OCI-LY7 (cell line): ENCODE results near the gene UNKL. TPM values are rescaled to one million over a fixed set of nuclear protein-coding genes. Genes with fewer than 3 reads are reported as not detected.

Source experiments
- BruUV-seq: library from RNA; stranded (reverse); fragments of 400-500 nt; replicated peaks from 2 replicates; lab custom pipeline; 2021; lab: Mats Ljungman, UMichigan
- CTCF ChIA-PET: fragments of 300-600 bp; sonication (Branson Sonifier 250); formaldehyde crosslinking; loops from one replicate; lab custom pipeline; 2022; ENCODE audit warnings: antibody characterized with exemption; ENCODE audit not compliant: unreplicated experiment; lab: Charles Lee
- POLR2A ChIA-PET: fragments of 300-600 bp; sonication (Branson Sonifier 250); formaldehyde crosslinking; loops from one replicate; lab custom pipeline; 2022; ENCODE audit warnings: antibody characterized with exemption; lab: Charles Lee
- DNase-seq: peaks from one replicate; pipeline ENCODE4 v3.0.0-alpha.2; 2015; ENCODE audit warnings: low spot score
- H2AFZ ChIP-seq: fragments of 200-600 bp; sonication (generic), shearing (Covaris generic); 2 replicates; pipeline ENCODE4 v1.6.1; 2014; ENCODE audit warnings: mild to moderate bottlenecking, antibody characterized with exemption, low read length, moderate library complexity
- H3K27ac ChIP-seq: fragments of 200-600 bp; sonication (generic); 2 replicates; pipeline ENCODE4 v1.5.1; 2014; ENCODE audit warnings: mixed run types, low read depth, mild to moderate bottlenecking, moderate library complexity, low read length, inconsistent platforms; ENCODE audit not compliant: poor library complexity, severe bottlenecking
- H3K36me3 ChIP-seq: fragments of 200-600 bp; sonication (generic); 2 replicates; pipeline ENCODE4 v1.6.1; 2014; ENCODE audit warnings: mild to moderate bottlenecking, antibody characterized with exemption, low read length, moderate library complexity, mixed read lengths; ENCODE audit not compliant: insufficient read depth
- H3K4me1 ChIP-seq: fragments of 200-600 bp; sonication (generic); 2 replicates; pipeline ENCODE4 v1.5.1; 2014; ENCODE audit warnings: mild to moderate bottlenecking, low read length; ENCODE audit not compliant: insufficient read depth, poor library complexity, severe bottlenecking
- H3K4me2 ChIP-seq: fragments of 200-600 bp; sonication (generic); 2 replicates; pipeline ENCODE4 v1.6.1; 2014; ENCODE audit warnings: mild to moderate bottlenecking, low read length
- H3K4me3 ChIP-seq: fragments of 200-600 bp; sonication (generic); 2 replicates; pipeline ENCODE4 v1.5.1; 2014; ENCODE audit warnings: mild to moderate bottlenecking, low read depth, low read length; ENCODE audit not compliant: poor library complexity, severe bottlenecking
- H3K79me2 ChIP-seq: fragments of 200-600 bp; sonication (generic); 2 replicates; pipeline ENCODE4 v1.6.1; 2016; ENCODE audit warnings: low read depth, mild to moderate bottlenecking, low read length, moderate library complexity, mixed read lengths; ENCODE audit not compliant: insufficient read depth
- H3K9me2 ChIP-seq: fragments of 200-600 bp; sonication (generic); 2 replicates; pipeline ENCODE4 v1.6.1; 2016; ENCODE audit warnings: mild to moderate bottlenecking, low read length, mixed read lengths; ENCODE audit not compliant: insufficient read depth
- H3K9me3 ChIP-seq: fragments of 200-600 bp; sonication (generic); 2 replicates; pipeline ENCODE4 v1.6.1; 2014; ENCODE audit warnings: mild to moderate bottlenecking, mixed run types, low read length, mixed read lengths
- H4K20me1 ChIP-seq: fragments of 200-600 bp; sonication (generic); 2 replicates; pipeline ENCODE4 v1.6.1; 2014; ENCODE audit warnings: mild to moderate bottlenecking, antibody characterized with exemption, low read length, moderate library complexity, mixed read lengths; ENCODE audit not compliant: insufficient read depth
- CTCF ChIP-seq: fragments of 200-600 bp; sonication (generic); conservative IDR thresholded peaks from 2 replicates; pipeline ENCODE4 v1.5.1; 2014; ENCODE audit warnings: mild to moderate bottlenecking, antibody characterized with exemption, low read length, moderate library complexity, mixed read lengths
- EZH2phosphoT487 ChIP-seq: fragments of 200-600 bp; sonication (generic); IDR thresholded peaks from 2 replicates; pipeline ENCODE4 v1.6.1; 2018; ENCODE audit warnings: low read depth, borderline replicate concordance, mild to moderate bottlenecking, mixed run types, antibody characterized with exemption, low read length, moderate library complexity, mixed read lengths
- intact Hi-C: fragments of 100-400 bp; cut with micrococcal nuclease; formaldehyde crosslinking; loops from one replicate; pipeline ENCODE4 v1.10.0; 2022; ENCODE audit not compliant: unreplicated experiment
- total RNA-seq, 2 experiments: library from RNA; depleted of rRNA in 1 of 2; stranded (reverse); fragments of >200 nt in 1 of 2; shearing (Covaris generic) in 1 of 2; gene quantifications; 2 replicates each; pipeline ENCODE4 v1.2.3, GENCODE V29; 2014 to 2022

UNKL gene
- total RNA-seq, 2 experiments from 2014 or later, result 31.0 to 33.7 TPM

DNA sequence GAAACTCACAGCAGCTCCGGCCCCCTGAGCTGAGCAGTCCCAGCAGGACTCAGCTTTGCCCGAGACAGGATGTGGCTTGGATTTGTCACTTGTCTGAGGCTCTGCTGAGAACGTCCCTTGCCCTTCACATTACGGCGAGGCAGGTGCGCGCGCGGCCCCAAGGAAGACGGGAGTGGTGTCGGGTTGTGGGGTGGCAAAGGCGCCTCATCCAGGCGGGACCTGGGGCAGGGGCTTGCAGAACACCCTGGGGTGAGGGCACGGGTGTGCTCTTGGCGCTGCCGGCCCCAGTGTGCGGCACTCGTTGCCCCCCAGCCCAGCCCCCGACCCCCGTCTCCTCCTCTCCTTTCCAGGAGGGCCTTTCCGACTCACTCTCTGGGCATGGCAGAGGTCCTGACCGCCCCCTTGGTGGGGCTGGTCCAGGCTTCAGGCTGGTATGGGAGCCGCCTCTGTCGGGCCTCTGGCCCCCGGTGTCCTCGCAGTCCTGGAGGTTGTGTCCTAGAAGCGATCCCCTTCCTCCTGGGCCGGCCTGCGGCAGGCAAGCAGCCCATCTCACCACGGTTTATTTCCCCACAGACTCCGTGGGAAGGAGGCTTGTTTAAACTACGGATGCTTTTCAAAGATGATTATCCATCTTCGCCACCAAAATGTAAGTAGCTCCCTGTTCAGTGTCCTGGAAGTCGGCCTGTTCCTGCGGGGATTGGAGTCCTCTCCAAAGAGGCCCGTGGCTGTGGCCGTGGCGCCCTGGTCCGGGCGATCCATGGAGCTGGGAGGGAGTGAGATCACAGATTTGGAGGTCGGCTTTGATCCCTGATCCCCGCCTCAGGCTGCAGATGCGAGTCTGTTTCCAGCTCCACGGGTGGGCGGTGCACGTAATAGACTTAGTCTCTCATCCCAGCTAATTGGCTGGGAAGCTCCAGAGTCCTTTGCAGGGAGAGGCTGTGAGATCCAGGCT is 99.1 kb downstream of the UNKL start:
- Histone ChIP-seq H4K20me1 (peaks cover 22% of the 10 kb centered on the region; the same call in 1 of the 2 replicates), H3K9me3 (no peaks in the 10 kb centered on the region), H3K36me3 (peaks cover 99% of the 10 kb centered on the region), H2AFZ (no peak overlapping the region), H3K9me2 (no peaks in the 10 kb centered on the region), H3K79me2 (peaks cover 58% of the 10 kb centered on the region), H3K4me3 (no peak overlapping the region), H3K4me1 (peaks cover 14% of the 10 kb centered on the region), H3K4me2 (no peak overlapping the region), H3K27ac (no peak overlapping the region)
- no TSS peak for BruUV-seq
- ChIA-PET CTCF (interaction anchor here (0.7 kb wide), 1 partner anchor 47 kb away, joined by 3 read pairs; no protein-coding TSS in a partner anchor), POLR2A (no interaction called here)
- no peak for TF ChIP-seq EZH2phosphoT487
- TF ChIP-seq CTCF, result no peak
- intact Hi-C loops, result no loop called here
- DNase-seq, result no peak

DNA sequence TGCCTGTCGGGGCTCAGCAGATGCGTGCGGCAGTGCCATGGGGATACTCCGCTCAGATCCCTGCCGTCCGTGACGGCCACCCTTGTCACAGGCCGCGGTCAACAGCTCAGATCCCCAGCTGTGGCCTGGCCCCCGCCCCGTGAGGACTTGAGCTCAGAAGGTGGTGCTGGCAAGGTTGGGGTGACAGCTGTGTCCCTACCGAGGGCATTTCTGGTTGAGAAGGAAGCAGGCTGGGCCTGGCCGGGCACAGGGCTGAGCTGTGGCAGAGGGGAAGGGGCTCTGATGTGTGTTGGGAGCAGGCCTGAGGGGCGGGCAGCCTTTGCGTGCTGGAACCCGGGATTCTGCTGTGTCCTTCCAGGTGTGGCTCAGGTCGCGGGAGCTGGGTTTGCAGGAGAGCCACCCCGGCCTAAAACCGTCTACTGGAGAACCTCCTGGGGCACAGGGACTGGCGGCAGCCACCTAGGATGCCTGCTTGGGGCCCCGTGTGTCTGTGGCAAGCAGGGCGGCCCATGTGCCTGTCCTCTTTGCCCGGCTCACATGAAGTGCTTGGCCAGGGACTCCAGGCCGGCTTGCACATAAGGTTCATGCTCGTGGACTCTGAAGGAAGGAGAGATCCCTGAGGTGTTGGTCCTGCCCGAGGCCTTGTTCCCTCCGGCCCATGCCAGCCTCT is 100.0 kb downstream of the UNKL start:
- TF ChIP-seq EZH2phosphoT487 (no peak), CTCF (no peak)
- no peak overlapping the region for H2AFZ ChIP-seq
- ChIA-PET POLR2A (no interaction called here), CTCF (no interaction called here)
- no peaks in the 10 kb centered on the region for H3K9me2 ChIP-seq
- intact Hi-C loops, result no loop called here
- no peak for DNase-seq
- no peak overlapping the region for H3K4me3 ChIP-seq
- H3K4me1 ChIP-seq, result peaks cover 14% of the 10 kb centered on the region
- H4K20me1 ChIP-seq, result peaks cover 26% of the 10 kb centered on the region; the same call in 1 of the 2 replicates
- H3K9me3 ChIP-seq, result no peaks in the 10 kb centered on the region
- peaks cover 63% of the 10 kb centered on the region for H3K79me2 ChIP-seq
- H3K4me2 ChIP-seq, result no peak overlapping the region
- H3K27ac ChIP-seq, result no peak overlapping the region
- H3K36me3 ChIP-seq, result peaks cover 95% of the 10 kb centered on the region
- BruUV-seq, result no TSS peak
